ENCODE measurements around the gene CDK11B.
"Not testable (repeated sequence)": the region's sequence is repeated elsewhere in the genome, so short reads cannot be mapped to it uniquely, and the experiment has no call there.

The CDK11B gene

DNA sequence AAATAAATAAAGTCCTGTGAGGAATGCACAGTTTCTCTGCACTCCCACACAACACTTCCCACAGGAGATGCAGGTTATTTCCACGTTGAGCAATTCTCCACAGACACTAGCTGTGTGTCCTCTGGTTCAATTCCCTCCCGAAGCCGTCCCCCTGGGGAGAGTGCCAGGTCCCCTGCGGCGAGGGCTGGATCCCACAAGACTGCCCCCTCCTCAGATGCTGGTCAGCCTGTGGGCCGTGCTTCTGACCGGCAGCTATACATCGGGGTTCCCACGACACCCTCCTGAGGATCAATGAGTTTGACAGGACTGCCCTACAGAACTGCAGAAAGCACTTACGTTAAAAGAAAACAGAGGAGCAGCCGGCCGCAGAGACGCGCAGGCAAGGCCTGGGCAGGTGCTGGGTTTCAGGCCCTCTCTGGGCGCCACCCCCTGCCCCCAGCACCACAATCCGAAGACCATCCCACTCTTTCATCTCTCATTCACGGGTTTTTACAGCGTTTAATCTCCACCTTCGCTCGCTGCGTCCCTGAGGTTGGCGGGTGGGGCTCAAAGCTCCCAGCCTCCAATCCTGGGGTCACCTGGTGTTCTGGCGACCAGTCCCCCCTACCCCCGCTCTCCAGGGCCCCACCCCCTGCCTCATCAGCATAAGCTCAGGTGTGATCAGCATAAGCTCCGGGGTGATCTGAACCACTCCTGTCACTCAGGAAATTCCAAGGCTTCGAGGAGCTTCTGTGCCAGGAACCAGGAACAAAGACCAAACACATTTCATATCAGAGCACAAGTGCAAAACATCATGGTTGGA is 24.5 kb upstream of the CDK11B start:
- no peak for DNase-seq (ENCODE audit: low read depth in 3 of 3)

DNA sequence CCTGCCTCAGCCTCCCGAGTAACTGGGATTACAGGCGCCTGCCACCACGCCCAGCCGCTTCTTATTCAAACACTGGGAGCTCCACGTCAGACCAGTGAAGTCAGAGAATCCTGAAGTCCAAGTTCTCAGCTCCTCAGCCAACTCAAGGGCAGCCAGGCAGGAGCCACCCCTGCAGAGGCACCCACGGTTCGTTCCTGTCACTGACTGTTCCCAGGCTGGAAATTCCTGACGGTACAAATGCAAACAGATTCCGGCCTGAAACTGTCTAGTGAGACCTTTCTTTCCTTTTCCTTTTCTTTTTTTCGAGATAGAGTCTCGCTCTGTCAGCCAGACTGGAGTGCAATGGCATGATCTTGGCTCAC is 22.1 kb upstream of the CDK11B start:
- DNase-seq (ENCODE audit: low read depth in 3 of 3), result no peak

DNA sequence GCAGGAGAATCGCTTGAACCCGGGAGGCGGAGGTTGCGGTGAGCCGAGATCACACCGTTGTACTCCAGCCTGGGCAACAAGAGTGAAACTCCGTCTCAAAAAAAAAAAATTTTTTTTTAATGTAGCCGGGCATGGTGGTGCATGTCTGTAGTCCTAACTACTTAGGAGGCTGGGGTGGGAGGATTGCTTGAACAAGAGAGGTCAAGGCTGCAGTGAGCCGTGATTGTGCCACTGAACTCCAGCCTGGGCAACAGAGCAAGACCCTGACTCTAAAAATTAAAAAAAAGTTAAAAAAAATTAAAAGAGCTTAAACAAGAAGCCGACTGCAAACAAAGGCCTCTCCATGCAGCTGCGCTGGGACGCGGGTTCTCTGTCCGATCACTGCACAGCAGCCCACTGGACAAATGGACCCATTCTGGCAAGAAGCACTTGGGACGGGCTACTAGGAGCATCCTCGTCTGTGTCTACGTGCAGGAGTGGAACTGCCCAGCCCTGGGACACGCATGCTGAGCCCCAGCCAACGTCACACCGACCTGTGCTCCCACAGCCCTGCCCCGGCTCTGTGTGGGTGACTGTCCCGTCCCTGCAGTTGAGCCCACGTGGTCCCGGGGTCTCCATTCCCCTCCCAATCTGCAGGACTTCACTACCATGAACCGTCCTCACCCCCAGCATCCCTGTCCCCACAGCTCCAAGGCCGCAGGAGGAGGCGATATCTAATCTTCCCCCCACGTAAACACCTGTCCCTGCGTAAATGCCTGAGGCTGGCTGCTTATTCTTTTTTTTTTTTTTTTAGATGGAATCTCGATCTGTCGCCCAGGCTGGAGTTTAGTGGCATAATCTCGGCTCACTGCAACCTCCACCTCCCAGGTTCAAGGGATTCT is 21.5 kb upstream of the CDK11B start:
- DNase-seq (ENCODE audit: low read depth in 3 of 3), result no peak

DNA sequence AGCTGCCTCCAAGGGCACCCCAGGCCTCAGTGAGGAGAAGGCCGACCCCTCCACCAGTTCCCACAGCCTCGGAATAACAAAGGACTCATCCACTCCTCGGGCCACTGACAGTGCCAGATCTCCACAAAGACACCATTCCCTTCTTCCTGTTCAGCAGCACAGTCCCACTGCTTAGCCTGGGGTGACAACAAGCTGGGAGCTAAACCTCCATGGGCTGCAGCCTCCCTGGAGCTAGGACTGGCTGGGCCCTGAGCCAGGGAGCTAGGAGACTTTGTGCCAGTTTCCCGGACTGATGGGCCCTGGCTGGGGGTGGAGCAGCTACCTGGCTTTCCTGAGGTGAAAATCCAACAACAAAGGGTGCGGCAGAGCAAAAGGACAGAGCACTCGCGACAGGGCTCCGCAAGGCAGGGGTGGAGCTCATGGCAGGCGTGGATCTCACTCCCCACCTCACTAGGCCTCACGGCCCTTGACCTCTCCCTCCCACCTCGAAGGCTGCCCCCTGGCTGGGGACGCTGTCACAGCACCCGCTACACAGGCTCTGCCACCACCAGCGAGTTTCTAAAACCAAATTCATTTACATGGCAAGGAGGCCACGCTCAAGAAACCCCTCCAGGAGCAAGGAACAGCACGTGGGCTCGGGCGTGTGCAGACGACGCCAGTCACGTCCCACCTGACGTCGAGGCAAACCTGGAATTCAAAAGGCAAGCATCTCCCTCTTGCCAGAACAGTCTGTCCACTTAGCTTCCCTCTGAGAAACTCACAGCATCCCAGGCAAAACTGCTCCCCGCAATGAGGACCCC is 20.0 kb upstream of the CDK11B start:
- DNase-seq (ENCODE audit: low read depth in 3 of 3), result peak in 1 of 3 experiments; percentile 65

DNA sequence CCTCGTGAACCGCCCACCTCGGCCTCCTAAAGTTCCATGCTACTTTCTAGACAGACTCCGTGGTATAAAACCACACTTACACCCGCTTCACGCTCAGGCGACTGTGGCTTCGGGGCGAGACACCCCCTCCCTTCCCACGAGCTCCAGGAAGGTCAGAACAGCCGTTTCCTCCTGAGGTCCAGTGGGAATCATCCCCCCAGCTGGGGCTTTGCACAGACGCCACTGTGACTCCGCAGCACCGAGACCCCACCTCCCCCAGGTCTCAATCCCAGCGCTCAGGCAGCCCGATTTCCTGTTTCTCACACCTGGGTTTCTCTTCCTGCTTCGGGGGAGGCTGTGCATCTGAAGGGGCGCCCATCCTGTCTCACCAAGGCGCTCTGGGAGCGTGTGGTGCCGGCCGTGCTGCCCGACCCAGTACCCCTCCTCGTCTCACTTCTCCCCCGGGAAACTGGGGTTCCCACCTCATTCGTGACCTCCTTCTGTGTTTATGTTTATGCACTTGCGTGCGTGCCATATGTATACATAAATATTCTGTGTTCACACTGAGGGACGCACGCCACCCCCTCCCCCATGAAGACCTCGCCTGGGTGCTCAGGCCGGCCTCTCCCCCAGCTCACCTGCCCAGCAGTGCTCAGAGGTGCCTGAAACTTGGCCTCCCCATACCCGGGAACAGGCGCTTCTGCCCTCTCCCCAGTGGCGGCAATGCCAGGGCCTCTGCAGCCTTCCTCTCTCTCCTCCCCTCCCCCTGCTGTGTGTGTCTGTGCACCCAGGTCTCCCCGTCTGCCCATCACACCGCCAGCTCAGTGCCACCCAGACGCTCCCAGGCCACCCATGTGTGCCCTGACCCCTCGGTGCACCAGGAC is 19.1 kb upstream of the CDK11B start:
- peak in 2 of 3 experiments; percentile 37 to 38 for DNase-seq (ENCODE audit: low read depth in 3 of 3)

DNA sequence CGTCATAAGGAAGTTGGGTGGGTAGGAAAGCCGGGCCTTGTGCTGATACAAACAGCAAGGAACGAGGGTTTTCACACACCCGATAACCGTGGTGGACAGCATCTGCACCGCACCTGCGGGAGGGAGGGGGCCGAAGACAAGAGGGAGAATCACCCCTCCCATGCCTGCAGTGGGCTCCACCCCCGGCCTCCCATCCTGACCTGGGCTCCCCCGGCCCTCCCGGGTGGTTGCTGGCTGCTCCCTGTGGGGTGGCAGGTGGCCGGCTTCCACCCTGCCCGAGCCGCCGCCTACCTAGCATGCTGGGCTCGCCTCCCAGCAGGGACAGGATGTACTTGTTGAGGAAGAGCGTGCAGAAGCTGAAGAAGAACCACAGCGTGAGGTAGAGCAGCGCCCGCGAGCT is 17.3 kb upstream of the CDK11B start:
- not testable (repeated sequence) for DNase-seq (ENCODE audit: low read depth in 3 of 3)

DNA sequence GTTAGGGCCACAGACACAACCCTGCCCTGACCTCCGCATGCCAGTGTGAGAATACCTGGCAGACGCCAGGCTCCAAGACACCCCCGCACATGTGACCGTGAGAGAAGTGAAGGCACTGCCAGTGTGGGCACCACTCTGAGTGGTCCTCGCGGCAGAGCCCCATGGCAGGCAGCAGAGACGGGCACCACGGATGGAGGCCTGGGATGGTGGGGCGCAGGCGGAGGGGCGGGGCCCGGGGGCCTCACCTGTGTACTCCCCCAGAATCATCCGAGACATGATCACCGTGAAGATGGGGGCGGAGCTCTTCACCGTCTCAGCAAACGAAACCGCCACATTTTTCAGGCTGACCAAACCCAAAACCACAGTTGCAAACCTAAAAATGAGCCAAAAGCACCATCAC is 16.4 kb upstream of the CDK11B start:
- not testable (repeated sequence) for DNase-seq (ENCODE audit: low read depth in 3 of 3)

DNA sequence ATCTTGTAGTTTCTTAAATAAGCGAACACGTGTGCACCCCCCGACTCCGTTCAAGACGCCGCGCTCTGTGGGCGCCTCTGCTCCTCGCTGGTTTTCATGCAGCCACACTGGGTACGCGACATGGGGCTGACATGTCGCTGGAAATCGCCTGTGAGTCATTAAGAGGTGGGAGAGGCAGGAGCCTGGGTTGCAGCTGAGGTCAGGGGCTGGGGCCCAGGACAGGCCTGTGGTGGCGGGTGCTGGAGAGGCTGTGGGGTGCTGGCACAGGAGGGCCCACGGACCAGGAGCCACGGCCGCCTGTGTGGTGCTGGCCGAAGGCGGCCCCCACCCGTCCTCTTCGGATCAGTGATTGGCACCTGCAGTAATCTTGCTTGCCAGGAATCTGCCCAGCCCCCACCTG is 16.0 kb upstream of the CDK11B start:
- DNase-seq (ENCODE audit: low read depth in 3 of 3), result not testable (repeated sequence)

DNA sequence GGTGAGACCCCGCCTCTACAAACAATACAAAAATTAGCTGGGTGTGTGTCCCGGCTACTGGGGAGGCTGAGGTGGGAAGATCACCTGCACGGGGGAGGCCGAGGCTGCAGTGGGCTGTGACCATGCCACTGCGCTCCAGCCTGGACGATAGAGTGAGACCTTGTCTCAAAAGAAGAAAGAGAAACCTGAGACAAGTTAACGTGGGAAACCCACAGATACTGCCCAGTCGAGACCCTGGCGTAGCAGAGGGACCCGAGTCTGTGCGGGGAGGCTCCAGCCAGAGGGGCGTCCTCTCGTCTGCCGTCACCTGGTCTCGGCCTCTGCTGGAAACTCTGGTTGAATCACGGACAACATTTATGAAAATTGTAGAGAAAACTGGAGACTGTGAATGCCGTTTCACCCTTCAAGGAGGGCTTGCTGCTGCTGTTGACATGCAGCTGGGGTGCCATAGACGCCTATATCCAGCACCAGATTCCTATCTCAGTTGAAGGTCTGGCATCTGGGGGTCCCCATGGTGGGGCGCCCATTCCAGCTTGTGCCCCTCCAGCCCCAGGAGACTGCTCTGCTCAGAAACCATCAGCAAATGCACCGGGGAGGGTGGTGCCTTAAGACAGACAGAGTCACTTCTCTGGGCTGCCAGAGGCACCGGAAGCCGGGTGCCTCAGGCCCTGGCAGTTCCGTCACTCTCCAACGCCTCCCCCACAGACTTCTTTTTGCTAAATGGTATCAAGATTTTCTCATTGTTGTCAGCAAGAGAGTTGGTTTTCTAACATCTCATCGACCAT is 13.6 kb upstream of the CDK11B start:
- DNase-seq (ENCODE audit: low read depth in 3 of 3), result no peak

DNA sequence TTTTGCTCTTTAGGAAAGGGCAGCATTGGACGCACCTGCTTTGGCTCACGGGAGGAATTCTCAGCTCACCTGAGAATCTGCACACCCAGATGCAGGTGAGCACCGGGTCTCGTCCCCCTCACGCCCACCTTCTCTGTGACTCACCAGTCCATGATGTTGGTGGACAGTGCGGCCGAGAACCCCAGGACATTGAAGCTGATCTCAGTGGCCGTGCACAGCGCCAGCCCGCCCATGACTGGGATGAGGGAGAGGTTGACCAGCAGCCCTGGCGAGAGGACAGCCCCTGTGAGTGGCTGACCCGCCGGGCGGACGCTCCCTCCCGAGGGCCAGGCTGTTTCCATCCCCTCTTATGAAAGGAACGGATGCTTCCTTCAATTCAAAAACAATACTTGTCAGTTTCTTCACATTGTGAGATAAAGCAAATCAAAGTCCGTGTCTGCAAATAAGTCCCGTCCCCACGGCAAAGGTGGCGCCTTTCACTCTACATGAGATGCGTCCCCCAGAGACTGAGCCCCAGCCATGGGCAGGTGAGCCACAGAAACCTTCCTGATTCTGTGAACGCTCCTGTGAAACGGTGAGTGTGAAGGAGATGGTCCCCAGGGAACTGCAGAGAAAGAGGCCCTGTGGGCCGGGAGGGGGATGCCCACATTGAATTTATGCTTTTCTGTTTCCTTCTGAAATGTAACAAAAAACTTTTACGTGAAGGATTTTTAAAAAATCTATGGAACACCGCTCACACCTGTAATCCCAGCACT is 12.7 kb upstream of the CDK11B start:
- DNase-seq (ENCODE audit: low read depth in 3 of 3), result no peak

DNA sequence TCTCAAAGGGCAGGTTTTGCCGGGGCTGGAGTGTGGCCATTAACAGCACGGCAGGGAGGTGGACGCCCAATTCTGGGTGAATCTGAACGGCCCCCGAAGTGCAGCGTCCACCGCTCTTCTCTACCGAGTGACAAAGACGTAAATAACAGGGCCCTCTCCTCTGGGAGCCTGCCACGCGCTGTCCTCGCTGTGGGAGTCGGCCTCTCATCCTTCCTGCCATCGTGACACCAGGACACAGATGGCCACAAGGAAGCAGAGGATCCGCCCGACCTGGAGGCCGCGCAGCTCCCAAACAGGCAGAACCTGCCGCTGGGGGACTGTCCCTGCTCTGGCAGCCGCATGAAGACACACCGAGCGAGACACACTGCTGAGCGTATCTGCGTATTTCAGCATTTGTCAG is 12.1 kb upstream of the CDK11B start:
- no peak for DNase-seq (ENCODE audit: low read depth in 3 of 3)

DNA sequence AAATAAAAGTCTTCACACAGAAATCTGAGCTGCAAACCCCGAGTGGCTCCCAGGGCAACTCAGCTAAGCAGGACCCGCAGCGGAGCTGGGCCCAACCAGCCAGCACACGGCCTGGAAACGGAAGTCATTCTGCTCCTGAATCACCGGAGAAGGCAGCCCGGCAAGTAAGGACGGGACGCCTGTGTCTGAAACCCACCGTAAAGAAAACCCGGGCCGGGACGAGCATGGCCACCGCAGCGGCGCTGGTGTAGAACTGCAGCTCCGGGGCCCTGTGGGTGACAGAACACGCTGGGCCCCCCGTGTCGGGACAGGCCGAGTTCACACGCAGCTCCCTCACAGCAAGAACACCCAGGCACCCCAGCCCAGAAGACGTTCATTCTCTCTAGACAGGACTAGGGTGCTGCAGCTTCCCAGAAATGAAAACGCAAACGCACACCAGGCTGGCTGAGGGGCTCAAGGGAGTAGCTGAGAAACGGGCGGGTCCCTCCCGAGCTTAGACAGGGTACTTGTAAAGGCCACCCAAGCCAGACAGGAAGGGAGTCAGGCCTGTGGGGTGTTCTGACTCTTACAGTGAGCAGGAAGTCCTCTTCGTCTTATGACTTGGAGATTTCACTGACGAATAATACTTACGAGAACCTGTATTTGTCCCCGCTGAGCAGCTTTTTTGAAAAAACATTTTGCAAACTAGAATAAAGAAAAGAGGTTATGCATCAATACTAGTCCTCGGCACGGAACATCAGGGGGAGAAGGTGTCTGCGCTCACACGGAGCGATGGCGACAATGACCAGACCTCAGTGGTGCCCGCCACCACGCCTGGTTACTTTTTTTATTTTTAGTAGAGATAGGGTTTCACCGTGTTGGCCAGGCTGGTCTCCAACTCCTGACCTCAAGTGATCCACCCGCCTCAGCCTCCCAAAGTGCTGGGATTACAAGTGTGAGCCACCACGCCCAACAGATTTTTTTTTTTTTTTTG is 10.9 kb upstream of the CDK11B start:
- DNase-seq (ENCODE audit: low read depth in 3 of 3), result no peak

DNA sequence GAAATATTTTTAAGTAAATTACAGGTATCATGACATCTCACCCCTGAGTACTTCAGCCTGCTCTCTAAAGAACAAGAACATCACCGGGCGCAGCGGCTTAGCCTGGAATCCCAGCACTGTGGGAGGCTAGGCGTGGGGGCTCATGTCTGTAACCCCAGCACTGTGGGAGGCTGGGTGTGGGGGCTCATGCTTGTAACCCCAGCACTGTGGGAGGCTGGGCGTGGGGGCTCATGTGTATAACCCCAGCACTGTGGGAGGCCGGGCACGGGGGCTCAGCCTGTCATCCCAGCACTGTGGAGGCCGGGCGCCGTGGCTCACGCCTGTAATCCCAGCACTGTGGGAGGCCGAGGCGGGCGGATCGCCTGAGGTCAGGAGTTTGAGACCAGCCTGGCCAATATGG is 7.7 kb upstream of the CDK11B start:
- DNase-seq (ENCODE audit: low read depth in 3 of 3), result no peak

DNA sequence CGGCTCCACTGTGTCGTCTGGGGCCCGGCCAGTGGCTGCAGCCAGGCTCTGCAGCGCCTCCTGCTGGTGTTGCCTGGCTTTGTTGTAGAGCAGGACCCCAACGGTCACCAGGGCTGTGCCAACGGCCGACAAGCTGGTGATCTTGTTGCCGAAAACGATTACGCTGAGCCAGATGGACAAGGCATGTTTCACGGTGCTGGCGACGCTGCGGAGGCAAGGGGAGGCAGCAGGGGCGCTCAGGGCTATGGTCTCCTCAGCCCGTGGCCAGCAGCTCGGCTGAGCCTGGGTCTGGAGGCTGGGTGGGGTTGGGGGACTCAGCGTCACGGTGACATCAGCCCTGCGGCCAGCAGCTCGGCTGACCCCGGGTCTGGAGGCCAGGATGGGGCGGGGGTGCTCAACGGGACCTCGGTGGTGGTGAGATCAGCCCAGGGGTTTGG is 7.0 kb upstream of the CDK11B start:
- DNase-seq (ENCODE audit: low read depth in 3 of 3), result peak in 1 of 3 experiments; percentile 30

DNA sequence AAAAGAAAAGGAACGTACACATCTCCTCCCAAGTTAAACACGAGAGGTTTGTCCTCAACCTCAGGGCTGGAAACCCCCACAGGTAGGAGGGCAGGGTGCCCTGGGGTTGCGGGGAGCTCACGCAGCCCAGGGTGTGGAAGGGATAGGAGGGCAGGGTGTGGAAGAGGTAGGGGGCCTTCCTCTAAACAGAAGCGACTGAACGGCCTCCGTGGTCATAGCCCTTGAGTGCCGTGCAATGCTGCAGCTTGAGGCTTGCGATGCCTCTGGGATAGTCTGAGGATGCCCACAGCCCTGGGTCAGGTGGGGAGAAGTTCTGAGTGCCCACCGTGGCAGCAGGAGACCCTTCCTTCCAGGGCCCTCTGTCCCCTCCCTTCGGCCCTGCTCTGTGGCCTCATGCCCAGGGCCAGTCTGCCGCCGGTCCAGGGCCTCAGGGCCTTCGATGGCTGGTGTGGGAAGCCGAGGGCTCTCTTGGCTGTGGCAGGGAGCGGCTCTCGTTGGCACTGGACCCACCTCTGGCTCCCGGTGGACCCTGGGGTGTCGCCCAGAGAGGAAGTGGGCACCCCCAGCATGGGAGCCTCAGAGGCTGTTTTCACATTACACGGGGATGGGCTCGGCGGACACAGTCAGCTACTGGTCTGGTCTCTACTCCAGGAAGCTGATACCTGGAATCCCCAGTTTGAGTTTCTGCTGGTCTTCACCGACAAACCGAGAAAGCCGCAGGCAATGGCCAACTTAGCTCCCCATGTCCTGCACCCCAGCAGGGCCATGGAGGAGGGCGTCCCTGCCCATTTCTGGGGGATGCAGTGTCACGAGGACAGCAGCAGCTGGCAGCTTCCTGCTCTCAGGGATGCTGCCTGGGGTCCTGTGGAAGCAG is 6.4 kb upstream of the CDK11B start:
- no peak for DNase-seq (ENCODE audit: low read depth in 3 of 3)

DNA sequence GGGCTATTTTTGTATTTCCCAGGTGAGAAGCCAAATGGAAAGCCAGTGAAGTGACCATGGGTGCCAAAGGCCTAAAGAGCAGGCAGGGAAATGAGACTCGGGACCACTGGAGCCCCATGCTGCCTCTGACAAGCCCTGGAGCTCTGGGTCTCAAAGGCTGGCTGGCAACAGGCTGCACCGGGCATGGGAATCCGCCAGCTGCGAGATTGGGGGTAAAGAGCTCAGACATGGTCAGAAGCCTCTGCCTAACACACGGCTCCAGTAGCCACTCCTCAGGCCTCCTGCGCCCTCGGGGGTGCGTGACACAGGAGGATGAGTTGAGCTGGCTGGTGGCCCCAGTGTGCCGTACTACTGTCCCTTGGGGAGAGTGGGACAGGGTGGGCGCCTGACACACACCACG is 5.5 kb upstream of the CDK11B start:
- DNase-seq (ENCODE audit: low read depth in 3 of 3), result not testable (repeated sequence)

DNA sequence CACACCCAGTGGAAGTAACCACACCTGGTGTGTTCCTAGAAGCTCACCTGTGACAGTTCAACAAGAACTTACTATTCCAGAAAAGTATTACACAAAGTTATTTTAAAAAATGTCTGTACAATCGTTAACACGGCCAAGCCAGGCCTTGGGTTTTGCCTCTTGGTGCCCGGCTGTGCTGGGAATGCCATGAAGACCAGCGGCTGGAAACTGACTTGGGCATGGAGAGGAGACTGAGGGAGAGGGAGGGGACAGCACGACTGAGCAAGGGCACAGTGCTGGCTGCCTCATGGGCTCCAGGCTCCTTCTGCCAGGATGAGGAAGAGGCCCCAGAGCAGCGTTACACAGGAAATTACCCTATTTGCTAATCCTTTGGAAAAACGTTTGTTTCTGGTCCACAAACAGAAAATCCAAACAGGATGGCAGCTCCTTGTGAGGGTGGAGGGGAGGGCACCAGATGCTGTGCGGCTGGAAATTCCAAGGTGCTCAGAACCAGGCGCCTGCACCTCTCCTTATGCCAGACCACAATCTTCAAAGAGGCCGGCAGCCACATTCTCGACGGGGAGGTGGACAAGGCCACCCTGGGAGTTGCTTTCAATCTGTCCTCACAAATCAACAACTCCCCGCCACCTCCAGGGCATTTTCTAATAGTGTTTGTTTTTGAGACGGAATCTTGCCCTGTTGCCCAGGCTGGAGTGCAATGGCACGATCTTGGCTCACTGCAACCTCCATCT is 4.2 kb upstream of the CDK11B start:
- DNase-seq (ENCODE audit: low read depth in 3 of 3), result not testable (repeated sequence)

Measured in stimulated activated CD4-positive, alpha-beta T cell treated with anti-CD3 and anti-CD28 coated beads, TNF-alpha, amount 100 ng/mL, for 24 hours (primary cell).